ENCODE results near the gene TOX3. TPM values are rescaled to one million over a fixed set of nuclear protein-coding genes. Genes with fewer than 3 reads are reported as not detected.

The TOX3 gene
- total and polyA plus RNA-seq, 2 of the 13 experiments (the other 11 are each of a cell fraction or from before 2014, with no cell fraction given), result 14.5 to 98.6 TPM

- TF ChIP-seq, protein P1, sequence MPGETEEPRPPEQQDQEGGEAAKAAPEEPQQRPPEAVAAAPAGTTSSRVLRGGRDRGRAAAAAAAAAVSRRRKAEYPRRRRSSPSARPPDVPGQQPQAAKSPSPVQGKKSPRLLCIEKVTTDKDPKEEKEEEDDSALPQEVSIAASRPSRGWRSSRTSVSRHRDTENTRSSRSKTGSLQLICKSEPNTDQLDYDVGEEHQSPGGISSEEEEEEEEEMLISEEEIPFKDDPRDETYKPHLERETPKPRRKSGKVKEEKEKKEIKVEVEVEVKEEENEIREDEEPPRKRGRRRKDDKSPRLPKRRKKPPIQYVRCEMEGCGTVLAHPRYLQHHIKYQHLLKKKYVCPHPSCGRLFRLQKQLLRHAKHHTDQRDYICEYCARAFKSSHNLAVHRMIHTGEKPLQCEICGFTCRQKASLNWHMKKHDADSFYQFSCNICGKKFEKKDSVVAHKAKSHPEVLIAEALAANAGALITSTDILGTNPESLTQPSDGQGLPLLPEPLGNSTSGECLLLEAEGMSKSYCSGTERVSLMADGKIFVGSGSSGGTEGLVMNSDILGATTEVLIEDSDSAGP (CRISPR knock-in tag; IDR thresholded peaks at IDR 0.05; ENCODE audit: borderline replicate concordance), result no peak
- peak; percentile 99 for TF ChIP-seq SMAD3 (CRISPR knock-in tag; IDR thresholded peaks at IDR 0.05)
- no peak for TF ChIP-seq KDM5A (IDR thresholded peaks at IDR 0.05; ENCODE audit: borderline replicate concordance, low read length)
- no peak for TF ChIP-seq ZNF253 (CRISPR knock-in tag; IDR thresholded peaks at IDR 0.05; ENCODE audit: borderline replicate concordance)
- TF ChIP-seq, protein P2, sequence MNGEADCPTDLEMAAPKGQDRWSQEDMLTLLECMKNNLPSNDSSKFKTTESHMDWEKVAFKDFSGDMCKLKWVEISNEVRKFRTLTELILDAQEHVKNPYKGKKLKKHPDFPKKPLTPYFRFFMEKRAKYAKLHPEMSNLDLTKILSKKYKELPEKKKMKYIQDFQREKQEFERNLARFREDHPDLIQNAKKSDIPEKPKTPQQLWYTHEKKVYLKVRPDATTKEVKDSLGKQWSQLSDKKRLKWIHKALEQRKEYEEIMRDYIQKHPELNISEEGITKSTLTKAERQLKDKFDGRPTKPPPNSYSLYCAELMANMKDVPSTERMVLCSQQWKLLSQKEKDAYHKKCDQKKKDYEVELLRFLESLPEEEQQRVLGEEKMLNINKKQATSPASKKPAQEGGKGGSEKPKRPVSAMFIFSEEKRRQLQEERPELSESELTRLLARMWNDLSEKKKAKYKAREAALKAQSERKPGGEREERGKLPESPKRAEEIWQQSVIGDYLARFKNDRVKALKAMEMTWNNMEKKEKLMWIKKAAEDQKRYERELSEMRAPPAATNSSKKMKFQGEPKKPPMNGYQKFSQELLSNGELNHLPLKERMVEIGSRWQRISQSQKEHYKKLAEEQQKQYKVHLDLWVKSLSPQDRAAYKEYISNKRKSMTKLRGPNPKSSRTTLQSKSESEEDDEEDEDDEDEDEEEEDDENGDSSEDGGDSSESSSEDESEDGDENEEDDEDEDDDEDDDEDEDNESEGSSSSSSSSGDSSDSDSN (CRISPR knock-in tag; IDR thresholded peaks at IDR 0.05), result no peak
- TF ChIP-seq SIX4 (CRISPR knock-in tag; IDR thresholded peaks at IDR 0.05), result peak; percentile 89; the same call in 1 of the 2 replicates
- TF ChIP-seq ELK4 (CRISPR knock-in tag; IDR thresholded peaks at IDR 0.05; ENCODE audit: borderline replicate concordance), result no peak
- TF ChIP-seq ZFP41 (CRISPR knock-in tag; IDR thresholded peaks at IDR 0.05; ENCODE audit: borderline replicate concordance), result no peak
- no peak for TF ChIP-seq IKZF1 (IDR thresholded peaks at IDR 0.05)
- peak; percentile 100 for TF ChIP-seq NR2F6 (IDR thresholded peaks at IDR 0.05)
- TF ChIP-seq NR2F6 (CRISPR knock-in tag; IDR thresholded peaks at IDR 0.05), result peak; percentile 100
- peak; percentile 56; the same call in 1 of the 2 replicates for TF ChIP-seq ZSCAN20 (CRISPR knock-in tag; IDR thresholded peaks at IDR 0.05; ENCODE audit: borderline replicate concordance)
- TF ChIP-seq, protein P3, sequence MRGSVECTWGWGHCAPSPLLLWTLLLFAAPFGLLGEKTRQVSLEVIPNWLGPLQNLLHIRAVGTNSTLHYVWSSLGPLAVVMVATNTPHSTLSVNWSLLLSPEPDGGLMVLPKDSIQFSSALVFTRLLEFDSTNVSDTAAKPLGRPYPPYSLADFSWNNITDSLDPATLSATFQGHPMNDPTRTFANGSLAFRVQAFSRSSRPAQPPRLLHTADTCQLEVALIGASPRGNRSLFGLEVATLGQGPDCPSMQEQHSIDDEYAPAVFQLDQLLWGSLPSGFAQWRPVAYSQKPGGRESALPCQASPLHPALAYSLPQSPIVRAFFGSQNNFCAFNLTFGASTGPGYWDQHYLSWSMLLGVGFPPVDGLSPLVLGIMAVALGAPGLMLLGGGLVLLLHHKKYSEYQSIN (CRISPR knock-in tag; IDR thresholded peaks at IDR 0.05; ENCODE audit: borderline replicate concordance), result no peak
- peak; percentile 81; the same call in 1 of the 2 replicates for TF ChIP-seq ZNF160 (CRISPR knock-in tag; IDR thresholded peaks at IDR 0.05)
- TF ChIP-seq RAD21 (CRISPR knock-in tag; IDR thresholded peaks at IDR 0.05), result no peak
- TF ChIP-seq ZNF337 (CRISPR knock-in tag; IDR thresholded peaks at IDR 0.05; ENCODE audit: borderline replicate concordance, low read depth), result peak; percentile 75
- TF ChIP-seq FOSL2 (CRISPR knock-in tag; IDR thresholded peaks at IDR 0.05), result peak; percentile 89
- peak; percentile 98 for TF ChIP-seq TBX2 (CRISPR knock-in tag; IDR thresholded peaks at IDR 0.05; ENCODE audit: borderline replicate concordance)
- TF ChIP-seq PTBP1 (IDR thresholded peaks at IDR 0.05; ENCODE audit: low read depth, low read length, poor library complexity, severe bottlenecking), result no peak
- peak; percentile 65; the same call in 1 of the 2 replicates for TF ChIP-seq CCDC6 (CRISPR knock-in tag; IDR thresholded peaks at IDR 0.05)
- no peak for TF ChIP-seq ZBTB8A (CRISPR knock-in tag; IDR thresholded peaks at IDR 0.05; ENCODE audit: borderline replicate concordance, low read depth)
- TF ChIP-seq ARHGAP35 (CRISPR knock-in tag; IDR thresholded peaks at IDR 0.05; ENCODE audit: borderline replicate concordance), result no peak
- TF ChIP-seq MED8 (CRISPR knock-in tag; IDR thresholded peaks at IDR 0.05; ENCODE audit: insufficient replicate concordance), result no peak
- no peak for TF ChIP-seq ATRX (CRISPR knock-in tag; IDR thresholded peaks at IDR 0.05; ENCODE audit: borderline replicate concordance)
- TF ChIP-seq ZKSCAN5 (CRISPR knock-in tag; IDR thresholded peaks at IDR 0.05), result 0 out of 2 replicates have a peak, but pooled peaks have one; percentile 45
These were observed 148.4 kb downstream of the TOX3 start (continued) for GRCh38 chr16:52398491-52398960.
